Esophagus (tissue), 2 donors: ENCODE measurements around the gene TCP10L. TPM values are rescaled to one million over a fixed set of nuclear protein-coding genes. Genes with fewer than 3 reads are reported as not detected.
"Not testable (repeated sequence)": the region's sequence is repeated elsewhere in the genome, so short reads cannot be mapped to it uniquely, and the experiment has no call there.

ENCODE experiments used
- H3K27ac ChIP-seq, 2 donors: one replicate each; pipeline ENCODE4 v1.5.1; 2013; ENCODE audit warnings: low read depth in 2 of 2, mild to moderate bottlenecking in 2 of 2, inconsistent platforms in 1 of 2, low read length in 1 of 2, moderate library complexity in 1 of 2
- H3K27me3 ChIP-seq, 2 donors: one replicate each; pipeline ENCODE4 v1.6.1; 2013; ENCODE audit warnings: low read length in 2 of 2, control low read depth in 1 of 2, mild to moderate bottlenecking in 1 of 2; ENCODE audit not compliant: insufficient read depth in 2 of 2, control insufficient read depth in 1 of 2
- H3K36me3 ChIP-seq, 2 donors: one replicate each; pipeline ENCODE4 v1.6.1; 2013; ENCODE audit warnings: low read length in 1 of 2; ENCODE audit not compliant: control insufficient read depth in 2 of 2, insufficient read depth in 2 of 2
- H3K4me1 ChIP-seq, 2 donors: one replicate each; pipeline ENCODE4 v1.6.1; 2013; ENCODE audit warnings: low read length in 1 of 2; ENCODE audit not compliant: control insufficient read depth in 2 of 2, insufficient read depth in 2 of 2
- H3K4me3 ChIP-seq, 2 donors: one replicate each; pipeline ENCODE4 v1.5.1; 2013; ENCODE audit warnings: low read length in 2 of 2, mild to moderate bottlenecking in 2 of 2, low read depth in 1 of 2, moderate library complexity in 1 of 2
- H3K9me3 ChIP-seq, 2 donors: one replicate each; pipeline ENCODE4 v1.6.1; 2013; ENCODE audit warnings: mild to moderate bottlenecking in 2 of 2, low read depth in 1 of 2, low read length in 1 of 2, moderate library complexity in 1 of 2; ENCODE audit not compliant: control insufficient read depth in 2 of 2, insufficient read depth in 1 of 2
- WGBS, 2 donors: extraction: QIAGEN DNeasy Blood & Tissue Kit; methylation state at CpG; one replicate each; pipeline ENCODE4 v1.1.7; 2013; 5-methylcytosine and 5-hydroxymethylcytosine counted together
- polyA plus RNA-seq, 2 donors: library from polyadenylated mRNA; stranded (reverse); fragments of 200-250 nt; gene quantifications; one replicate each; pipeline ENCODE4 v1.2.3, GENCODE V29; 2013
- donor health status: healthy with polysubstance abuse.
- donor health status: Bipolar disorder and iron deficiency.

The TCP10L gene
- polyA plus RNA-seq, 2 donors = 0.15 to 0.67 TPM

- Histone ChIP-seq H3K27me3 (no peaks in the 10 kb centered on the region), H3K4me3 (no peak overlapping the region), H3K27ac (no peak overlapping the region), H3K9me3 (no peaks in the 10 kb centered on the region), H3K4me1 (no peaks in the 10 kb centered on the region), H3K36me3 (peaks cover 0 to 2% of the 10 kb centered on the region in 2 donors)
- 77 to 85% methylated on average over 4 of the region's 4 CpGs for WGBS, 2 donors
These were observed 52.3 kb downstream of the TCP10L start for GRCh38 chr21:32533053-32533452.

- Histone ChIP-seq H3K4me3 (no peak overlapping the region), H3K4me1 (no peaks in the 10 kb centered on the region), H3K27ac (no peak overlapping the region), H3K36me3 (peaks cover 0 to 2% of the 10 kb centered on the region in 2 donors), H3K9me3 (no peaks in the 10 kb centered on the region), H3K27me3 (no peaks in the 10 kb centered on the region)
- 70 to 80% methylated on average over 6 of the region's 6 CpGs for whole genome bisulfite sequencing, 2 donors
These were observed 52.7 kb downstream of the TCP10L start for GRCh38 chr21:32532636-32533035.

GRCh38 chr21:32531561-32531960 is 53.8 kb downstream of the TCP10L start:
- H3K36me3 ChIP-seq, H3K9me3 ChIP-seq, H3K4me1 ChIP-seq, H3K27me3 ChIP-seq, H3K27ac ChIP-seq, H3K4me3 ChIP-seq: not testable (repeated sequence)
- WGBS, 2 donors = 74 to 76% methylated on average over 3 of the region's 3 CpGs

- not testable (repeated sequence) for H3K36me3 ChIP-seq, H3K27me3 ChIP-seq, H3K4me3 ChIP-seq, H3K9me3 ChIP-seq, H3K4me1 ChIP-seq, H3K27ac ChIP-seq
- 92 to 93% methylated on average over 7 of the region's 7 CpGs for WGBS, 2 donors
These were observed 54.5 kb downstream of the TCP10L start for GRCh38 chr21:32530809-32531208.

GRCh38 chr21:32529679-32530078 is 55.6 kb downstream of the TCP10L start:
- Histone ChIP-seq H3K9me3 (no peaks in the 10 kb centered on the region), H3K4me1 (no peaks in the 10 kb centered on the region), H3K36me3 (peaks cover 0 to 2% of the 10 kb centered on the region in 2 donors), H3K27me3 (no peaks in the 10 kb centered on the region), H3K27ac (no peak overlapping the region), H3K4me3 (no peak overlapping the region)
- WGBS, 2 donors = 69 to 73% methylated on average over 4 of the region's 4 CpGs

- Histone ChIP-seq H3K27ac (peak overlapping the region in 1 of 2 donors; percentile 8), H3K9me3 (no peaks in the 10 kb centered on the region), H3K4me1 (peaks cover 0 to 6% of the 10 kb centered on the region in 2 donors), H3K36me3 (no peaks in the 10 kb centered on the region), H3K4me3 (no peak overlapping the region), H3K27me3 (no peaks in the 10 kb centered on the region)
- WGBS, 2 donors = 77 to 78% methylated on average over 6 to 7 of the region's 7 CpGs
These were observed 60.0 kb downstream of the TCP10L start for GRCh38 chr21:32525282-32525681.

GRCh38 chr21:32523988-32524719 is 61.2 kb downstream of the TCP10L start:
- H3K27ac ChIP-seq = no peak overlapping the region
- no peaks in the 10 kb centered on the region for H3K27me3 ChIP-seq
- H3K36me3 ChIP-seq = no peaks in the 10 kb centered on the region
- peaks cover 0 to 7% of the 10 kb centered on the region in 2 donors for H3K4me1 ChIP-seq
- H3K9me3 ChIP-seq = no peaks in the 10 kb centered on the region
- 51 to 55% methylated on average over 8 of the region's 8 CpGs for WGBS, 2 donors
- H3K4me3 ChIP-seq = no peak overlapping the region

Other genes with a start within 250 kb of the TCP10L start
- gene URB1, start 192.5 kb downstream of the TCP10L start, polyA plus RNA-seq = 1 to 10 TPM; 4.6 to 5.5 TPM
- 10 to 100 TPM; 18.3 to 21.1 TPM for gene EVA1C, start 172.8 kb downstream of the TCP10L start, polyA plus RNA-seq
- 10 to 100 TPM; 36.1 to 47.3 TPM for gene CFAP298, start 26.9 kb upstream of the TCP10L start, polyA plus RNA-seq
- gene SYNJ1, start 142.5 kb upstream of the TCP10L start, polyA plus RNA-seq = 1 to 10 TPM; 2.3 to 3.8 TPM
- gene PAXBP1, start 186.2 kb upstream of the TCP10L start, polyA plus RNA-seq = 10 to 100 TPM in 1 of 2 donors, 1 to 10 TPM in 1; 9.0 to 21.1 TPM